Measurements from ENCODE around the gene STPG4.

The STPG4 gene

GRCh38 chr2:47141520-47141919 lies 13.6 kb downstream of the STPG4 start:
- no peak for ATAC-seq
- TF ChIP-seq TCF4 (CRISPR knock-in tag; IDR thresholded peaks at IDR 0.05; ENCODE audit: borderline replicate concordance), result no peak
- no peak for TF ChIP-seq TOX (CRISPR knock-in tag; IDR thresholded peaks at IDR 0.05; ENCODE audit: borderline replicate concordance)
- no peak for TF ChIP-seq PATZ1 (CRISPR knock-in tag; IDR thresholded peaks at IDR 0.05; ENCODE audit: borderline replicate concordance)

- no peak for ATAC-seq
- TF ChIP-seq ZNF8 (CRISPR knock-in tag; IDR thresholded peaks at IDR 0.05) (peak; percentile 95), ZNF70 (CRISPR knock-in tag; IDR thresholded peaks at IDR 0.05) (no peak)
These were observed 20.6 kb downstream of the STPG4 start for GRCh38 chr2:47134386-47135090.

- TF ChIP-seq POU6F1 (CRISPR knock-in tag; IDR thresholded peaks at IDR 0.05; ENCODE audit: borderline replicate concordance, low read depth) (no peak), ISL1 (CRISPR knock-in tag; IDR thresholded peaks at IDR 0.05) (no peak), CSDC2 (CRISPR knock-in tag; IDR thresholded peaks at IDR 0.05) (no peak), ARNTL (CRISPR knock-in tag; IDR thresholded peaks at IDR 0.05; ENCODE audit: borderline replicate concordance, low read depth) (no peak), TOX (CRISPR knock-in tag; IDR thresholded peaks at IDR 0.05; ENCODE audit: borderline replicate concordance) (no peak), PPARA (CRISPR knock-in tag; IDR thresholded peaks at IDR 0.05; ENCODE audit: borderline replicate concordance) (no peak)
- ATAC-seq, result no peak
These were observed 22.1 kb downstream of the STPG4 start for GRCh38 chr2:47133046-47133445.

- TF ChIP-seq OSR1 (CRISPR knock-in tag; IDR thresholded peaks at IDR 0.05) (no peak), ARNTL (CRISPR knock-in tag; IDR thresholded peaks at IDR 0.05; ENCODE audit: borderline replicate concordance, low read depth) (no peak), TSHZ2 (CRISPR knock-in tag; IDR thresholded peaks at IDR 0.05) (no peak), ESRRG (CRISPR knock-in tag; IDR thresholded peaks at IDR 0.05) (no peak), RARB (CRISPR knock-in tag; IDR thresholded peaks at IDR 0.05) (no peak)
- no peak for ATAC-seq
These were observed 25.9 kb downstream of the STPG4 start for GRCh38 chr2:47129191-47129706.

- no peak for ATAC-seq
- TF ChIP-seq CSRNP3 (CRISPR knock-in tag; IDR thresholded peaks at IDR 0.05) (no peak), ZNF565 (CRISPR knock-in tag; conservative IDR thresholded peaks at IDR 0.05; ENCODE audit: low read depth) (no peak), ARNTL (CRISPR knock-in tag; IDR thresholded peaks at IDR 0.05; ENCODE audit: borderline replicate concordance, low read depth) (no peak), OSR1 (CRISPR knock-in tag; IDR thresholded peaks at IDR 0.05) (no peak), CREB5 (CRISPR knock-in tag; IDR thresholded peaks at IDR 0.05; ENCODE audit: low read depth) (no peak), ZNF8 (CRISPR knock-in tag; IDR thresholded peaks at IDR 0.05) (no peak), GLIS3 (CRISPR knock-in tag; IDR thresholded peaks at IDR 0.05) (no peak), ISL1 (CRISPR knock-in tag; IDR thresholded peaks at IDR 0.05) (no peak), PATZ1 (CRISPR knock-in tag; IDR thresholded peaks at IDR 0.05; ENCODE audit: borderline replicate concordance) (no peak), BACH2 (CRISPR knock-in tag; IDR thresholded peaks at IDR 0.05; ENCODE audit: borderline replicate concordance) (no peak)
These were observed 26.4 kb downstream of the STPG4 start for GRCh38 chr2:47128705-47129104.
